RCC 7860 (cell line): ENCODE measurements around the gene FAM124A.

Experiments used
- DNase-seq: peaks from one replicate; pipeline ENCODE4 v3.0.0-alpha.2; 2015; ENCODE audit warnings: low spot score
- FAIRE-seq: peaks from 2 replicates; lab custom pipeline; 2012; peaks lifted over from hg19 to GRCh38; lab: Jason Lieb, UNC

Gene FAM124A

GRCh38 chr13:51222037-51222685 is at the start of gene FAM124A:
Gene FAM124A (plus strand): TSS chr13:51222398. CDS start chr13:51222502, 104 bp downstream.
- FAIRE-seq (no peak), DNase-seq (no peak)

GRCh38 chr13:51175021-51175420 is 47.2 kb upstream of the FAM124A start:
- no peak for FAIRE-seq
- no peak for DNase-seq

GRCh38 chr13:51175639-51176038 is 46.6 kb upstream of the FAM124A start:
- FAIRE-seq = no peak

DNA sequence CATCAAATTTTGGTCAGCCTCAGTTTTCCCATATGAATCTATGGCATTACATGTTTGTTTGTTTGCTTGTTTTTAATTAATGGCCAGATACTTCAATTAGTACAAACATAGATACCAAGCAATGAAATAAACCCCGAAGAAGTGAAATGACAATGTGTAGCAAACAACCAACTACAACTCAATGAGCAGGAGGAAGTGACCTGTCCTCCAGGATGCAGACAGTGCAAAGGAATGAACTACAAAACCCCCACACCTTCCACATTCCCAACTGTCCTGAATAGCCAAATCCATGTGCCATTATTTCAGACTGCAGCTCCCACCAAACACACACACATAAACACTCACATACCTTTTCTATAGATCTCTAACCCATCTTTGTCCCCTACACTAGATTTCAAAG is 45.0 kb upstream of the FAM124A start:
- FAIRE-seq = no peak
- DNase-seq = no peak

More at GRCh38 chr13:51175639-51176038, 46.6 kb upstream of the FAM124A start:
- DNase-seq = no peak

DNA sequence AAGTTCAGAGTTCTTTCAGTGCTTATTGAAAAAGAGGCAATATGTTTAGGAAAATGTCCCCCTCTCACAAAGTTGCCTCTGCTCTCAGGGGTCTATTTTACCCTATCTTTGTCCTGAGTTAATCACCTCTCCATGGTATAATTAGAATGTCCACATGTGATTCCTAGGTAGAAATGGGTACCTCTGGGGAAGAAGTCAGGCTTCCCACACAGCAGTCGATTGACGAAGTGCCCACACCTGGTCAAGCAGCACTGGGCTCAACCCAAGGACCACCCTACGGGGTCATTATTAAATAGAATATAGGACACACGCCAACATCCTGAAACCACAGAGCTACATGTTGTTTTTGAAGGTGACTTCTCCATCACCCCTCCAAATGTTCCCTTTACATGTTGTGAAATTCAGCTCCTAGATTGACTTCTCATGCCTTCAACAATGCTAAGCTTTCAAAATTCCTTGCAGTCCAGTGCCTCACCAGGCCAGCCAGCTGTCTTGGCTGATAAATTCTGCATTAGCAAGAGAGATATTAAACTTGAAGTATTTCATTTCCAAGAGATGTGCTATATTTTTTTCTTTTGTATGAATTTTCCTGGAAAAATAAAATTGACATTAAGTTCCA is 43.6 kb upstream of the FAM124A start:
- FAIRE-seq = no peak
- DNase-seq = no peak

GRCh38 chr13:51179432-51179971 is 42.7 kb upstream of the FAM124A start:
- DNase-seq = no peak
- no peak for FAIRE-seq

- DNase-seq (no peak), FAIRE-seq (no peak)
Measured at GRCh38 chr13:51180853-51181511, 41.2 kb upstream of the FAM124A start.

- FAIRE-seq (no peak), DNase-seq (no peak)
Measured at GRCh38 chr13:51181786-51182383, 40.3 kb upstream of the FAM124A start.

DNA sequence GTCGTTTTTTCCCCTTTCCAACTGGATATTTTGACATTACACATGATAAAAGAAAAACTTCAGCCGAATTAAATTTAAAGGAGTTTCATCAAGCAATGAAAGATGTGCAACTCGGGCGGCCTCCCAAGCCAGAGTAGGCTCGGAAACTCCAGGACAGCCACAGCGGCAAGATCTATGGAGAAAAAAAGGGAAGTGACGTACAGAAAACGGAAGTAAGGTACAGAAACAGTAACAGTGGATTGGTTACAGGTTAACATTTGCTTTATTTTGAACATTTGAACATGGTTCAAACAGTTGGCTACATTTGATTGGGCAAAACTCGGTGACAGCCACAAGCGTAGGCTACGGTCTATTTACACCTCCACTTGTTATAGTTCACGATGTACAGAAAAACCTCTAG is 30.5 kb upstream of the FAM124A start:
- DNase-seq (no peak), FAIRE-seq (no peak)

DNA sequence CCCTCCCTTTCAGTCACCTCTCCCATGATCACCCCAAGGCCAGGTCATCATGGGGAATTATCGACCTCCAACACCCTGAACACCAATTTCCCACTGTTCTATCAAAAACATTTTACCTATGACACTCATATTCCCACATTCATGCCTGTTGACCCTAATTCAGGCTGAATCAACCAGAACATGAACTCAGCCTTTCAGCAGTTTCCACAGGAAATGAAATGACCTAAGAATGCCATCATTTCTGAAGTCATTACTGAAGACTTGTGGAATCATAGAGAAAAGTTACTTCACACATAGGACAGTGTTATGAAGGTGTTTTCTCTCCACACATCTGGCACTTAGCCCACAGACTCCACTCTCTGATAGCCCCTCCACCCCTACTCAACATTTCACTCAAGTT is 29.9 kb upstream of the FAM124A start:
- FAIRE-seq = no peak

GRCh38 chr13:51193387-51193786 is 28.8 kb upstream of the FAM124A start:
- DNase-seq = no peak
- FAIRE-seq = no peak

More for the DNA sequence above, 29.9 kb upstream of the FAM124A start:
- DNase-seq = no peak

DNA sequence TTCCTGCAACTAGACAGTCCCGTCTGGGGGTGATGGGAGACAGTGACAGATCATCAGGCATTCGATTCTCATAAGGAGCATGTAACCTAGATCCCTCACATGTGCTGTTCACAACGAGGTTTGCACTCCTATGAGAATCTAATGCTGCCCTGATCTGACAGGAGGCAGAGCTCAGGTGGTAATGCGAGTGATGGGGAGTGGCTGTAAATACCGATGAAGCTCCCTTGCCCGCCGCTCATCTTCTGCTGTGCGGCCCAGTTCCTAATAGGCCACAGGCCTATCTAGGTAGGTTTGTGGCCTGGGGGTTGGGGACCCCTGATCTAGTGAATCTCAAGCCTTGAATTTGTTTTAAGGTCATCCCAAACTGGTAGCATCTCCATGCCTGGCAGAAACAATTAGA is 27.3 kb upstream of the FAM124A start:
- FAIRE-seq (no peak), DNase-seq (no peak)

DNA sequence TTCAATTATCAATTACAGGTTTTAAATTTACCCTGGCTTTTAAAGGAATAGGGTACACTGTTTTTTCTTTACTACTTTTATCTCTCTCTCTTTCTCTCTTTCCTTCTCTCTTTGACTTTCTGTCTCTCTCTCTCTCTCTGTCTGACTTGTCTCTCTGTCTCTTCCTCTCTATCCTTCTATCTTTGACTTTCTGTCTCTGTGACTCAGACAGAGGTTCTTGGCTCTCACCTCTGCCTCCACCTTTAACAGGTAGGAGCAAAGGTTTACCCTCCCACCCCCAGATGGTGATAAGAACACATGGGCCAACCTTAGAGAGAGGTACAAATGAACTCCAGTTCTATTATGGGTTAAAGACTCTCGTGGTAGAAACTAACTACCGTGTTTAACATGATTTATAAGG is 20.3 kb upstream of the FAM124A start:
- FAIRE-seq = no peak
- no peak for DNase-seq

- no peak for DNase-seq
- no peak for FAIRE-seq
Measured at GRCh38 chr13:51202477-51203046, 19.6 kb upstream of the FAM124A start.

DNA sequence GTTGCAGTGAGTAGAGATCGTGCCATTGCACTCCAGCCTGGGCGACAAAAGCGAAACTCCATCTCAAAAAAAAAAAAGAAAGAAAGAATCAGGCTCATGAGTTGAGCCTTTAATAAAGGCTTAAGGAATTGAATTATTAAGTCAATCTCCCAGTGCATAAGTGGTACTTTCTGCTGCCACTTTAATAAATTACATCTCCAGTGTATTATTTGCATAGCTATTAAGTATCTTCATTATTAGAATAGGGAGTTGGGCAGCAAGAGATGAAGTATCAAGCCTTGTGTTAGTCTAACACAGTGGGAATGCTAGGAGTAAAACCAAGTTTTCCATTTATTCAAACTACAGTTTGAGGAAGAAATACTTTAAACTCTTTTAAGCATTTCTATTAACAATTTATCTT is 15.6 kb upstream of the FAM124A start:
- no peak for FAIRE-seq
- DNase-seq = no peak

GRCh38 chr13:51207881-51208280 is 14.3 kb upstream of the FAM124A start:
- FAIRE-seq (no peak), DNase-seq (no peak)

DNA sequence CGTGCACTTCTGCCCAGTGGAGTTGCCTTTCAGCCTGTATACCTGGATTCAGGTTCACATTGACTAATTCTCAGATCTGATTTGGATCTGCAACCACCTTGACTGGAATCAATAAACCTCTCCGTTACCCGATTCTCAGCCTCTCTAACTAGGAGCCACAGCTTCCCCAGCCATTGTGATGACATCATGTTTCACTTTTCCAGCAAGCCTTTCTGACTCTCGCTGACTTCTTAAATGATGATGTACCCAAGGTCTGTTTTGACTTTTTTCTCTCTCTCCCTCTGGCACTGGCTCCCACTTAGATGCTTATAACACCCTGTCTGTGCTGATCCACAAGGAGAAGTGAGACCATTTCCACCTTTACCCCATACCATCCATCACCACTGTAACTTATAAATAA is 13.5 kb upstream of the FAM124A start:
- DNase-seq (no peak), FAIRE-seq (no peak)

GRCh38 chr13:51211910-51212309 is 10.3 kb upstream of the FAM124A start:
- FAIRE-seq (no peak), DNase-seq (no peak)

- DNase-seq = no peak
- FAIRE-seq = no peak
Measured at GRCh38 chr13:51212758-51213157, 9.4 kb upstream of the FAM124A start.

DNA sequence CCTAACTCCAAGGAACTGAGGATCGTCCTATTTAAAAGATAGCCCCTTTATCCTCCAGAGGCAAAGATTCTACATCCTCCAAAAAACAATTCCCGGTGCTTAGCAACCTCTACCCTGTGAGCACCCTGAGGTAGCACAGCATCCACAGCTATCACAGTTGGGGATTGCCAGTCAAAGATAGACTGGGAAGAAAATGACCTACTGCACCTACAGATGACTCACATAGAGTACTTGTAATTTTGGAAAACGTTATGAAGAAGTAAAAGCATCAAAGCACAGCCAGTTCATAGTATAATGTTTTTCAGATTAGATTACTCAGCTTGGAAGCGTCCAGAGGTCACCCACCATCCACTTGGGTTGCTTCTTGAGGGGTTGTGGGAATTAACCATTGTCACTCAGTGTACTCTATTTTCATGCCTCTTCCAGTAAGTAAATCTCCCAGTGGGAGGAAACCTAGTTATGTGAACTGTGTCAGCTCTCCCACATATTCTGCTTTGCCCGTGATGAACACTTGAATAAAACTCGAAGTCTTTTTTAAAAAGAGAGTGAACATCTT is 8.9 kb upstream of the FAM124A start:
- DNase-seq (no peak), FAIRE-seq (no peak)

DNA sequence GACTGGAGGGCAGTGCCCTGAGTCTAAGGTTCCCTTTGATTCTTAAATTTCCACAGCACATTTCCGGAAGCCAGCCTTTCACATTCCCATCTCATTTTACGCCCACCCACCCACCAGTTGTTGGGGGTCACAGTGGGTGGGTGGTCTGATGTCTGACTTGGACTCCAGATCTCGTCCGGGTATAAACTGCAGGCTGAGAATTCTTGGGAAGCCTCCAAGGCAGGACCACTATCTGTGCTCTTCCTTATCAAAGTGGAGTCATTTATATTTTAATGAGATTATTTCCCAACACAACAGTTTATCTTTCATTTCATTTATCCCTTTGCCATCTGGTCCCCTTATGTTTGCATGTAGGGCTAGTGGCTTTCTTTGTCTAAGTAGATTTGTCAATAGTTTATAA is 3.6 kb upstream of the FAM124A start:
- FAIRE-seq (no peak), DNase-seq (no peak)
